ENCODE data around the gene ASPG.

The ASPG gene

GRCh38 chr14:104054222-104054905, 31.1 kb upstream of the ASPG start:
- TF ChIP-seq JUND (IDR thresholded peaks at IDR 0.05; ENCODE audit: low read depth) = no peak
- DNase-seq (ENCODE audit: low read depth in 1 of 2, low spot score in 1 of 2) = no peak
- in situ Hi-C loops (cut with HindIII; ENCODE audit: low pct_unique_long_range_greater_than_20kb, low sequenced_read_pairs) = no loop called here

DNA sequence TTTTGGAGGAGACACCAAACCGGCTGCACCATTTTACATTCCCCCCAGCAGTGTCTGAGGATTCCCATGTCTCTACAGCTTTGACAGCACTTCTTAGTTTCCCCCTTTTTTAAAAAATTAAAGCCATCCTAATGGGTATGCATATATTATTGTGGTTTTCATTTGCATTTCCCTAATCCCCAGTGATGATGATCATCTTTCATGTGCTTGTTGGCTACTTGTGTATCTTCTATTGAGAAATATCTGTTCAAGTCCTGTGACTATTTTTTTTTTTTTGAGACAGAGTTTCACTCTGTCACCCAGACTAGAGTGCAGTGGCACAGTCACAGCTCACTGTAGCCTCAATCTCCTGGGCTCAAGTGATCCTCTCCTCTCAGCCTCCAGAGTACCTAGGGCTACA, 23.2 kb upstream of the ASPG start:
- TF ChIP-seq JUND (IDR thresholded peaks at IDR 0.05; ENCODE audit: low read depth) = no peak
- no peak for DNase-seq (ENCODE audit: low read depth in 1 of 2, low spot score in 1 of 2)
- in situ Hi-C loops (cut with HindIII; ENCODE audit: low pct_unique_long_range_greater_than_20kb, low sequenced_read_pairs) = no loop called here

GRCh38 chr14:104064003-104064402, 21.5 kb upstream of the ASPG start:
- in situ Hi-C loops (cut with HindIII; ENCODE audit: low pct_unique_long_range_greater_than_20kb, low sequenced_read_pairs) = no loop called here
- no peak for TF ChIP-seq JUND (IDR thresholded peaks at IDR 0.05; ENCODE audit: low read depth)
- DNase-seq (ENCODE audit: low read depth in 1 of 2, low spot score in 1 of 2) = no peak

DNA sequence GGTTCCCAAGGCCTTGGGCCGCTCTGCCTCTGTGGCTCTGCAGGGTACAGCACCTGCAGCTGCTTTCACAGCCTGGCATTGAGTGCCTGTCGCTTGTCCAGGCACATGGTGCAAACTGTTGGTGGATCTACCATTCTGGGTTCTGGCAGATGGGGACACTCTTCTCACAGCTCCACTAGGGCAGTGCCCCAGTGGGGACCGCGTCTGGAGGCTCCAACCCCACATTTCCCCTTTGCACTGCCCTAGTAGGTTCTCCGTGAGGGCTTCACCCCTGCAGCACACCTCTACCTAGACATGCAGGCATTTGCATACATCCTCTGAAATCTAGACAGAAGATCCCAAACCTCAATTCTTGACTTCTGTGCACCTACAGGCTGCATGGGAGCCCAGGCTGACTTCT, 19.2 kb upstream of the ASPG start:
- in situ Hi-C loops (cut with HindIII; ENCODE audit: low pct_unique_long_range_greater_than_20kb, low sequenced_read_pairs) = no loop called here
- DNase-seq (ENCODE audit: low read depth in 1 of 2, low spot score in 1 of 2) = no peak
- TF ChIP-seq JUND (IDR thresholded peaks at IDR 0.05; ENCODE audit: low read depth) = no peak

DNA sequence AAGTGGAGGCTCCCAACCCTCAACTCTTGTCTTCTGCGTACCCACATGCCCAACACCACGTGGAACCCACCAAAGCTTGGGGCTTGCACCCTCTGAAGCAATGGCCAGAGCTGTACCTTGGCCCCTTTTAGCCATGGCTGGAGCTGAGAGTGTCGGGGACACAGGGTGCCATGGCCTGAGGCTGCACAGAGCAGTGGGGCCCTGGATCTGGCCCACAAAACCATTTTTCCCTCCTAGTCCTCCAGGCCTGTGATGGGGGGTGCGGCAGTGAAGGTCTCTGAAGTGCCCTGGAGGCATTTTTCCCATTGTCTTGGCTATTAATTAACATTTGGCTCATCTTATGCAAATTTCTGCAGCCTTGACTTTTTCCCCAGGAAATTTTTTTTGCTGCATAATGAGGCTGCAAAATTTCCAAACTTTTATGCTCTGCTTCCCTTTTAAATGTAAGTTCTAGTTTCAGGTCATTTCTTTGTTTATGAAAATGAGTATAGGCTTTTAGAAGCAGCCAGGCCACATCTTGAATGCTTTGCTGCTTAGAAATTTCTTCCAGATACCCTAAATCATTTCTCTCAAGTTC, 18.7 kb upstream of the ASPG start:
- TF ChIP-seq JUND (IDR thresholded peaks at IDR 0.05; ENCODE audit: low read depth) = no peak
- no peak for DNase-seq (ENCODE audit: low read depth in 1 of 2, low spot score in 1 of 2)
- in situ Hi-C loops (cut with HindIII; ENCODE audit: low pct_unique_long_range_greater_than_20kb, low sequenced_read_pairs) = no loop called here

GRCh38 chr14:104069541-104069940, 16.0 kb upstream of the ASPG start:
- TF ChIP-seq JUND (IDR thresholded peaks at IDR 0.05; ENCODE audit: low read depth) = no peak
- no peak for DNase-seq (ENCODE audit: low read depth in 1 of 2, low spot score in 1 of 2)
- in situ Hi-C loops (cut with HindIII; ENCODE audit: low pct_unique_long_range_greater_than_20kb, low sequenced_read_pairs) = no loop called here

GRCh38 chr14:104072586-104072985, 12.9 kb upstream of the ASPG start:
- in situ Hi-C loops (cut with HindIII; ENCODE audit: low pct_unique_long_range_greater_than_20kb, low sequenced_read_pairs) = no loop called here
- TF ChIP-seq JUND (IDR thresholded peaks at IDR 0.05; ENCODE audit: low read depth) = no peak
- no peak for DNase-seq (ENCODE audit: low read depth in 1 of 2, low spot score in 1 of 2)

DNA sequence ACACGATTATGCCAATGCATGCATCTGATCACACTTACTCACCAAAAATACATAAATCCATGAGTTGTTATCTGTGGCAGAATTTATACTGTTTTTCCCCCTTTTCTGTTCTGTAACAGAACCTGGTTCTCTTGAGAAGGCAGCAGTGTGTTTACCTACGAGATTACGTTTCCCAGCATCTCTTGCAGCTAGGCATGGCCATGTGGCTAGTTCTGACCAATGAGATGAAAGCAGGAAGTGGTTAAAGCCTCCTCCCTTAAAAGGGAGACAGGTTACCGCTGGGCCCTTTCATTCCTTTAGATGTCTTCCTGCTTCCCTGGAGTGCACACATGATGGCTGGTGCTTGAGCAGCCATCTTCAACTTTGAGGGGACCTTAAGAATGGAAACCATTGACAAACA, 11.7 kb upstream of the ASPG start:
- TF ChIP-seq JUND (IDR thresholded peaks at IDR 0.05; ENCODE audit: low read depth) = no peak
- no peak for DNase-seq (ENCODE audit: low read depth in 1 of 2, low spot score in 1 of 2)
- in situ Hi-C loops (cut with HindIII; ENCODE audit: low pct_unique_long_range_greater_than_20kb, low sequenced_read_pairs) = no loop called here

- in situ Hi-C loops (cut with HindIII; ENCODE audit: low pct_unique_long_range_greater_than_20kb, low sequenced_read_pairs) = no loop called here
- no peak for TF ChIP-seq JUND (IDR thresholded peaks at IDR 0.05; ENCODE audit: low read depth)
- peak in 1 of 2 experiments; percentile 33 for DNase-seq (ENCODE audit: low read depth in 1 of 2, low spot score in 1 of 2)
These were observed 9.9 kb upstream of the ASPG start for GRCh38 chr14:104075530-104076151.

GRCh38 chr14:104076743-104077142, 8.8 kb upstream of the ASPG start:
- no peak for TF ChIP-seq JUND (IDR thresholded peaks at IDR 0.05; ENCODE audit: low read depth)
- no peak for DNase-seq (ENCODE audit: low read depth in 1 of 2, low spot score in 1 of 2)
- in situ Hi-C loops (cut with HindIII; ENCODE audit: low pct_unique_long_range_greater_than_20kb, low sequenced_read_pairs) = no loop called here

DNA sequence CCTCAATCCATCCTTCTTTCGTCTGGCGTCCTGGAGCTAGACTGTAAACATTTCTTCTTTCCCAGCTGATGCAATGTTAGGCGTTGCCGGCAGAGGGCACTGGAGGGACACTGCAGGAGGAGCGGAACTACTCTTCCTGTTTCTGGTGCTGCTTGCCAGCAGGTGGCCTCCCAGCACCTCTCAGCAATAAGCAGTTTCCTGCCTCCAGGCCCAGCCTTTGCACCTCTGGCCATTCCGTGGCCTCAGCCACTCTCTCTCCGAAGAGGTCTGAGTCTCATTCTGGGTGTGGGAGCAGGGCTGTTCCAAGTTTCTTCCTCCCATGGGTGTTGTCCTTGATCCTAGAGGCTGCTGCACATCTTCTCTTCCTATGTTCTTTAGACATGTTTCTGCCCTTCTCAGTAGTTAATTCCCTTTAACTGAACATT, 7.5 kb upstream of the ASPG start:
- peak; percentile 95 to 97 for DNase-seq (ENCODE audit: low read depth in 1 of 2, low spot score in 1 of 2)
- no peak for TF ChIP-seq JUND (IDR thresholded peaks at IDR 0.05; ENCODE audit: low read depth)
- in situ Hi-C loops (cut with HindIII; ENCODE audit: low pct_unique_long_range_greater_than_20kb, low sequenced_read_pairs) = no loop called here

DNA sequence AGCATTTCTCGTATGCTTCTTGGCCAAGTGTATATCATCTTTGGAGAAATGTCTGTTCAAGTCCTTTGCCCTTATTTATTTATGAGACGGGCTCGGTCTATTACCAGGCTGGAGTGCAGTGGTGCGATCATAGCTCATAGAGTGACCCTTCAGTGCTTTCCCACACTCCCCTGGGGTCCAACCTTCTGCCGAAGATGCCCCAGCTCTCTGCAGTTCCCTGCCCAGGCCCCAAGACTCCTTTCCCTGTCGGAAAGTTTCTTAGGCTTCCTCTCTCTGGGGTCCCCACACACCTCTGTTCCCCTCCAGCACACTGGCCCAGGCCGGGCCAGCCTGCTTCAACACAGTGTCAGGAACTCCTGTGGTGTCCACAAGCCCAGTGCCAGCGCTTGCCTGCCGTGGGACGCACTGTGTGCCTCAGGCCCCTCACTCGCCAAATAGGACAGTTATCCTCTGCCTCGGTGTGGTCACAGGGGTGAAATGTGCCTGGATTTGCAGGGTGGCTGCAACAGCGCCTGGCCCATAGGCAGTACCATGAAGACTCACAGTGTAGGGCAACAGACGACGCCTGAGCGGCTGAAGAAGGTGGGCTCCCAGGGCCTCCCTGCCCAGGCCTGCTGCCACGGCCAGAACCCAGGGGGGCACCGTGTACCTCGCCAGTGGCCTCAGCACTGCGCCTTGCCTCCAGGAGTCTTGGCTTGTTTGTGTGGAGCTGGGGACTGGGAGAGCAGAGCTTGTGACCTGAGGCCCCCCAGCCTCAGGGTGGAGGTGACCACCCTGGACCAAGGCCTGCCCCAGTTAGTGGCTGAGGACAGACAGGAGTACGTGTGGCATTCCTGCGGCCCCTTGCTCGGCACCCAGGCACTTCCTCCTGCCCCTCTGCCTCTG, 4.9 kb upstream of the ASPG start:
- DNase-seq (ENCODE audit: low read depth in 1 of 2, low spot score in 1 of 2) = no peak
- no peak for TF ChIP-seq JUND (IDR thresholded peaks at IDR 0.05; ENCODE audit: low read depth)
- in situ Hi-C loops (cut with HindIII; ENCODE audit: low pct_unique_long_range_greater_than_20kb, low sequenced_read_pairs) = no loop called here
